SJSA1 (cell line): ENCODE results near the gene SORD. TPM values are rescaled to one million over a fixed set of nuclear protein-coding genes. Genes with fewer than 3 reads are reported as not detected.
A peak's percentile ranks its signal among the peaks of the same experiment; 100 is the strongest.
"Not testable (repeated sequence)": the region's sequence is repeated elsewhere in the genome, so short reads cannot be mapped to it uniquely, and the experiment has no call there.

Experiments
- DNase-seq, 2 experiments: peaks; one replicate each; pipeline ENCODE4 v3.0.0-alpha.2; 2015 to 2020; ENCODE audit warnings: low spot score in 2 of 2, low read depth in 1 of 2
- H3K27ac ChIP-seq: fragments of 250-450 bp; sonication (Bioruptor Pico); 2 replicates; pipeline ENCODE4 v1.5.1; 2020; ENCODE audit warnings: mild to moderate bottlenecking, moderate library complexity
- H3K27me3 ChIP-seq: fragments of 250-450 bp; sonication (Bioruptor Pico); replicated peaks from 2 replicates; pipeline ENCODE4 v1.5.1; 2020; ENCODE audit warnings: mild to moderate bottlenecking, moderate library complexity
- H3K36me3 ChIP-seq: fragments of 250-450 bp; sonication (Bioruptor Pico); 2 replicates; pipeline ENCODE4 v1.5.1; 2020; ENCODE audit warnings: mild to moderate bottlenecking
- H3K4me1 ChIP-seq: fragments of 250-450 bp; sonication (Bioruptor Pico); replicated peaks from 2 replicates; pipeline ENCODE4 v1.6.1; 2021; ENCODE audit warnings: mild to moderate bottlenecking
- H3K4me3 ChIP-seq: fragments of 250-450 bp; sonication (Bioruptor Pico); 2 replicates; pipeline ENCODE4 v1.5.1; 2020; ENCODE audit warnings: mild to moderate bottlenecking
- H3K9me3 ChIP-seq: fragments of 250-450 bp; sonication (Bioruptor Pico); replicated peaks from 2 replicates; pipeline ENCODE4 v1.5.1; 2020; ENCODE audit warnings: mild to moderate bottlenecking
- total RNA-seq: library from RNA; depleted of rRNA; stranded (reverse); fragments of >200 nt; shearing (Covaris generic); gene quantifications from 2 replicates; pipeline ENCODE4 v1.2.3, GENCODE V29; 2014

SORD gene
- total RNA-seq, 1 experiment from 2014 or later, result 25.9 TPM

GRCh38 chr15:45004590-45005175 lies 18.3 kb upstream of the SORD start:
- not testable (repeated sequence) for H3K36me3 ChIP-seq, H3K27me3 ChIP-seq, H3K9me3 ChIP-seq, H3K27ac ChIP-seq, H3K4me1 ChIP-seq, DNase-seq, H3K4me3 ChIP-seq

- H3K4me1 ChIP-seq, result no peaks in the 10 kb centered on the region
- H3K4me3 ChIP-seq, result no peak overlapping the region
- no peaks in the 10 kb centered on the region for H3K36me3 ChIP-seq
- no peak for DNase-seq
- H3K9me3 ChIP-seq, result no peaks in the 10 kb centered on the region
- H3K27me3 ChIP-seq, result no peaks in the 10 kb centered on the region
- H3K27ac ChIP-seq, result no peak overlapping the region
Observed at GRCh38 chr15:45009046-45009445, 13.9 kb upstream of the SORD start.

GRCh38 chr15:45015114-45015513 lies 7.9 kb upstream of the SORD start:
- H3K27ac ChIP-seq, DNase-seq, H3K9me3 ChIP-seq, H3K27me3 ChIP-seq, H3K4me3 ChIP-seq, H3K36me3 ChIP-seq, H3K4me1 ChIP-seq: not testable (repeated sequence)

GRCh38 chr15:45020222-45020900 lies 2.6 kb upstream of the SORD start:
- H3K9me3 ChIP-seq, H3K27me3 ChIP-seq, H3K4me1 ChIP-seq, H3K4me3 ChIP-seq, DNase-seq, H3K27ac ChIP-seq, H3K36me3 ChIP-seq: not testable (repeated sequence)

- not testable (repeated sequence) for H3K4me3 ChIP-seq, DNase-seq, H3K36me3 ChIP-seq, H3K27ac ChIP-seq, H3K9me3 ChIP-seq, H3K27me3 ChIP-seq, H3K4me1 ChIP-seq
Observed at GRCh38 chr15:45020901-45021259, 2.1 kb upstream of the SORD start.

- Histone ChIP-seq H3K4me1 (peaks cover 8% of the 10 kb centered on the region; the same call in 1 of the 2 replicates), H3K4me3 (no peak overlapping the region)
- DNase-seq, result no peak
Observed at GRCh38 chr15:45021348-45021747, 1.6 kb upstream of the SORD start.

GRCh38 chr15:45023659-45024225 lies 747 bp downstream of the SORD start:
- Histone ChIP-seq H3K9me3 (no peaks in the 10 kb centered on the region), H3K4me3 (peak overlapping the region; percentile 55), H3K27me3 (no peaks in the 10 kb centered on the region), H3K27ac (no peak overlapping the region), H3K36me3 (no peaks in the 10 kb centered on the region), H3K4me1 (peaks cover 8% of the 10 kb centered on the region; the same call in 1 of the 2 replicates)
- peak in 1 of 2 experiments; percentile 31 for DNase-seq

More at GRCh38 chr15:45021348-45021747, 1.6 kb upstream of the SORD start:
- no peak overlapping the region for H3K27ac ChIP-seq
- H3K36me3 ChIP-seq, result no peaks in the 10 kb centered on the region
- H3K9me3 ChIP-seq, result no peaks in the 10 kb centered on the region
- H3K27me3 ChIP-seq, result peaks cover 6% of the 10 kb centered on the region; the same call in 1 of the 2 replicates

GRCh38 chr15:45024649-45025048 lies 1.7 kb downstream of the SORD start:
- H3K9me3 ChIP-seq, H3K4me3 ChIP-seq, H3K27ac ChIP-seq, DNase-seq, H3K27me3 ChIP-seq, H3K4me1 ChIP-seq, H3K36me3 ChIP-seq: not testable (repeated sequence)

GRCh38 chr15:45025627-45026026 lies 2.6 kb downstream of the SORD start:
- H3K4me3 ChIP-seq, H3K27me3 ChIP-seq, H3K4me1 ChIP-seq, H3K36me3 ChIP-seq, H3K27ac ChIP-seq, DNase-seq, H3K9me3 ChIP-seq: not testable (repeated sequence)

- DNase-seq, result no peak
- Histone ChIP-seq H3K9me3 (no peaks in the 10 kb centered on the region), H3K4me1 (peaks cover 8% of the 10 kb centered on the region; the same call in 1 of the 2 replicates), H3K36me3 (no peaks in the 10 kb centered on the region), H3K27ac (no peak overlapping the region), H3K27me3 (no peaks in the 10 kb centered on the region), H3K4me3 (no peak overlapping the region)
Observed at GRCh38 chr15:45026651-45027190, 3.7 kb downstream of the SORD start.

- Histone ChIP-seq H3K27ac (no peak overlapping the region), H3K36me3 (no peaks in the 10 kb centered on the region), H3K4me1 (peaks cover 8% of the 10 kb centered on the region; the same call in 1 of the 2 replicates), H3K4me3 (no peak overlapping the region), H3K27me3 (no peaks in the 10 kb centered on the region), H3K9me3 (no peaks in the 10 kb centered on the region)
- no peak for DNase-seq
Observed at GRCh38 chr15:45027220-45027619, 4.2 kb downstream of the SORD start.

- H3K27me3 ChIP-seq, result no peaks in the 10 kb centered on the region
- no peaks in the 10 kb centered on the region for H3K4me1 ChIP-seq
- H3K9me3 ChIP-seq, result no peaks in the 10 kb centered on the region
- no peak for DNase-seq
- H3K4me3 ChIP-seq, result no peak overlapping the region
- H3K27ac ChIP-seq, result no peak overlapping the region
- no peaks in the 10 kb centered on the region for H3K36me3 ChIP-seq
Observed at GRCh38 chr15:45030743-45031142, 7.7 kb downstream of the SORD start.

GRCh38 chr15:45031522-45032028 lies 8.6 kb downstream of the SORD start:
- not testable (repeated sequence) for DNase-seq, H3K27ac ChIP-seq, H3K9me3 ChIP-seq, H3K4me1 ChIP-seq, H3K36me3 ChIP-seq, H3K27me3 ChIP-seq, H3K4me3 ChIP-seq

- not testable (repeated sequence) for H3K4me1 ChIP-seq, H3K9me3 ChIP-seq, H3K27ac ChIP-seq
Observed at GRCh38 chr15:45032501-45032900, 9.5 kb downstream of the SORD start.

More at GRCh38 chr15:45032501-45032900, 9.5 kb downstream of the SORD start:
- not testable (repeated sequence) for H3K27me3 ChIP-seq, DNase-seq, H3K36me3 ChIP-seq, H3K4me3 ChIP-seq
